RWPE1 (cell line): ENCODE results near the gene KLHL21.

Source experiments
- CTCF ChIA-PET: fragments of 350-600 bp; sonication (Branson Sonifier 250); formaldehyde crosslinking; extraction: SDS; loops from one replicate; lab custom pipeline; 2021; lab: Yijun Ruan, JAX
- POLR2A ChIA-PET: fragments of 400-600 bp; formaldehyde crosslinking; extraction: SDS; loops from one replicate; lab custom pipeline; 2020; ENCODE audit warnings: antibody characterized with exemption; ENCODE audit not compliant: low non-redundant PET; lab: Yijun Ruan, JAX
- DNase-seq: peaks from one replicate; pipeline ENCODE4 v3.0.0; 2012; ENCODE audit warnings: low spot score
- H3K27ac ChIP-seq: fragments of 450-650 bp; 2 replicates; pipeline ENCODE4 v1.5.1; 2017
- TF ChIP-seq, protein P1 (sequence below): fragments of 450-650 bp; conservative IDR thresholded peaks from 2 replicates; pipeline ENCODE4 v1.5.1; 2017; ENCODE audit warnings: low read depth, mild to moderate bottlenecking

Gene KLHL21

DNA sequence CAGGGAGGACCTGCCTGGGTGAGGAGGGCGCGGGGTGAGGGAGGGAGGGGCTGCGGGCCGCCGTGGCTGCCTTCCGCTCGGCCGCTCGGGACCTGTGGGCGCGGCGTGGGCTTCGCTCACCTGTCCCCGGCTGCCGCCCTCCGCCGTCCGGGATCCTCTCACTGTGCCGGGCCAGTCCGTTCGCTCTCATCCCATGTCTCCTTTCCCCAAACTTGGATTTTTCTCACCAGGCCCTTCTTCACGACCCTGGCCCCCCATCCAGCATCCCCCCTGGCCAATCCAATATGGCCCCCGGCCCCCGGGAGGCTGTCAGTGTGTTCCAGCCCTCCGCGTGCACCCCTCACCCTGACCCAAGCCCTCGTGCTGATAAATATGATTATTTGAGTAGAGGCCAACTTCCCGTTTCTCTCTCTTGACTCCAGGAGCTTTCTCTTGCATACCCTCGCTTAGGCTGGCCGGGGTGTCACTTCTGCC is 22.5 kb downstream of the KLHL21 start:
- ChIA-PET POLR2A (interaction anchor here (0.7 to 1.6 kb wide), 3 partner anchors 26 to 164 kb away, joined by 3 read pairs; partner anchors contain the start of gene NOL9), CTCF (interaction anchor here (0.6 to 0.7 kb wide), 2 partner anchors 478 to 1880 kb away, joined by 3 to 5 read pairs; no protein-coding TSS in a partner anchor)
- TF ChIP-seq, protein P1, sequence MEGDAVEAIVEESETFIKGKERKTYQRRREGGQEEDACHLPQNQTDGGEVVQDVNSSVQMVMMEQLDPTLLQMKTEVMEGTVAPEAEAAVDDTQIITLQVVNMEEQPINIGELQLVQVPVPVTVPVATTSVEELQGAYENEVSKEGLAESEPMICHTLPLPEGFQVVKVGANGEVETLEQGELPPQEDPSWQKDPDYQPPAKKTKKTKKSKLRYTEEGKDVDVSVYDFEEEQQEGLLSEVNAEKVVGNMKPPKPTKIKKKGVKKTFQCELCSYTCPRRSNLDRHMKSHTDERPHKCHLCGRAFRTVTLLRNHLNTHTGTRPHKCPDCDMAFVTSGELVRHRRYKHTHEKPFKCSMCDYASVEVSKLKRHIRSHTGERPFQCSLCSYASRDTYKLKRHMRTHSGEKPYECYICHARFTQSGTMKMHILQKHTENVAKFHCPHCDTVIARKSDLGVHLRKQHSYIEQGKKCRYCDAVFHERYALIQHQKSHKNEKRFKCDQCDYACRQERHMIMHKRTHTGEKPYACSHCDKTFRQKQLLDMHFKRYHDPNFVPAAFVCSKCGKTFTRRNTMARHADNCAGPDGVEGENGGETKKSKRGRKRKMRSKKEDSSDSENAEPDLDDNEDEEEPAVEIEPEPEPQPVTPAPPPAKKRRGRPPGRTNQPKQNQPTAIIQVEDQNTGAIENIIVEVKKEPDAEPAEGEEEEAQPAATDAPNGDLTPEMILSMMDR = no peak
- DNase-seq = peak; percentile 20
- peak overlapping the region; percentile 92 for H3K27ac ChIP-seq

DNA sequence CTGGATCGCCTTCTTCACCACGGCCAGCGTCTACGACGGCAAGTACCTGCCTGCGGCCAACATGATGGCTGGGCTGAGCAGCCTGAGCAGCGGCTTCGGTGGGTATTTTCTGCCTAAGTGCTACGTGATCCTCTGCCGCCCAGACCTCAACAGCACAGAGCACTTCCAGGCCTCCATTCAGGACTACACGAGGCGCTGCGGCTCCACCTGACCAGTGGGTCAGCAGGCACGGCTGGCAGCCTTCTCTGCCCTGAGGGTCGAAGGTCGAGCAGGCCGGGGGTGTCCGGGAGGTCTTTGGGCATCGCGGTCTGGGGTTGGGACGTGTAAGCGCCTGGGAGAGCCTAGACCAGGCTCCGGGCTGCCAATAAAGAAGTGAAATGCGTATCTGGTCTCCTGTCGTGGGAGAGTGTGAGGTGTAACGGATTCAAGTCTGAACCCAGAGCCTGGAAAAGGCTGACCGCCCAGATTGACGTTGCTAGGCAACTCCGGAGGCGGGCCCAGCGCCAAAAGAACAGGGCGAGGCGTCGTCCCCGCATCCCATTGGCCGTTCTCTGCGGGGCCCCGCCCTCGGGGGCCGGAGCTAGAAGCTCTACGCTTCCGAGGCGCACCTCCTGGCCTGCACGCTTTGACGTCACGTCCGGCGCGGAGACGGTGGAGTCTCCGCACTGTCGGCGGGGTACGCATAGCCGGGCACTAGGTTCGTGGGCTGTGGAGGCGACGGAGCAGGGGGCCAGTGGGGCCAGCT is 23.1 kb downstream of the KLHL21 start, which contains the start of gene ZBTB48:
Gene ZBTB48, plus strand, starts transcription at position 621 of the 745 bp plus-strand sequence. CDS start 616 bp downstream, outside the sequence.
- peak within 1 kb of the TSS; percentile 92 for H3K27ac ChIP-seq
- DNase-seq = peak; percentile 99
- ChIA-PET POLR2A (interaction anchor here (0.5 to 1.6 kb wide), 4 partner anchors 21 to 163 kb away, joined by 3 to 8 read pairs (median 3); partner anchors contain the start of gene NOL9), CTCF (no interaction called here)
- TF ChIP-seq, protein P1 = no peak

DNA sequence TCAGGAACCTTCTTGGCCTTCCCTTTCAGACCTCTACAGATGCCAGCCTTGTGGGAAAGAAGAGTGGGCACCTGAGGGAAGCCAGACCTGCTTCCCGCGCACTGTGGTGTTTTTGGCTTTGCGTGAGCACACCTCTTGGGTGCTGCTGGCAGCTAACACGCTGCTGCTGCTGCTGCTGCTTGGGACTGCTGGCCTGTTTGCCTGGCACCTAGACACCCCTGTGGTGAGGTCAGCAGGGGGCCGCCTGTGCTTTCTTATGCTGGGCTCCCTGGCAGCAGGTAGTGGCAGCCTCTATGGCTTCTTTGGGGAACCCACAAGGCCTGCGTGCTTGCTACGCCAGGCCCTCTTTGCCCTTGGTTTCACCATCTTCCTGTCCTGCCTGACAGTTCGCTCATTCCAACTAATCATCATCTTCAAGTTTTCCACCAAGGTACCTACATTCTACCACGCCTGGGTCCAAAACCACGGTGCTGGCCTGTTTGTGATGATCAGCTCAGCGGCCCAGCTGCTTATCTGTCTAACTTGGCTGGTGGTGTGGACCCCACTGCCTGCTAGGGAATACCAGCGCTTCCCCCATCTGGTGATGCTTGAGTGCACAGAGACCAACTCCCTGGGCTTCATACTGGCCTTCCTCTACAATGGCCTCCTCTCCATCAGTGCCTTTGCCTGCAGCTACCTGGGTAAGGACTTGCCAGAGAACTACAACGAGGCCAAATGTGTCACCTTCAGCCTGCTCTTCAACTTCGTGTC is 23.9 kb downstream of the KLHL21 start:
- no peak for DNase-seq
- TF ChIP-seq, protein P1 = no peak
- CTCF ChIA-PET = interaction anchor here (2.2 kb wide), 1 partner anchor 24 kb away, joined by 8 read pairs; the partner anchor contains the start of genes NOL9 and TAS1R1
- POLR2A ChIA-PET = no interaction called here
- H3K27ac ChIP-seq = peak overlapping the region; percentile 92

DNA sequence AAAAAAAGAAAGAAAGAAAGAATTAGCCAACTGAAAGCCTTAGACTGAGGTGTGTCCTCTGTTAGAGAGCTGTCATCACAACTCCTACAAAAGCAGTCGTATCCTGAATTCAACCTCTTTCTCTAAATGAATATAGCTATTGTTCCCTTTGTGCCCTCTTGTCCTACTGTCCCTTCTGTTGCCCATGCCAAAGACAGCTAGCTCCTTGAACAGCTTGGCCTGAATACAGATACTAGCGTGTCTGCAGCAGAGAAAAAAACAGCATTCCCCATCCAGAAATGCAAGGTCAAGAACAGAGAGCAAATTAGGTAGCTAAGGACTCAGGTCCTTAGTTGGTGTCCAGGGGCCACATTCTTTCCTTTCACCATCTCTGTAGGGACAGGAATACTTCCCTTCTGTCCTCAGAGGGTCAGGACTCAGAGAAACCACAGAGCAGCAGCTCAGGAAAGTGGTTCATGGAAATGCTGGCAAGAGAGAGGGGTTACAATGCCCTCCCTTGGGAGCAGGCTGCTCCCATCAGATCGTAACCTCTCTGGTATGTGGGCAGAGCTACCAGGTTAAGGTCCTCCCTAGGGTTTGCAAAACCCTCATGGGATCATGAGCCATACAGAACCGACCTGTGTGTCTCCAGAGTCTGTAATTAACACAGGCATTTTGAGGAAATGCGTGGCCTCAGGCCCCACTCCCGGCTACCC is 24.7 kb downstream of the KLHL21 start:
- POLR2A ChIA-PET = no interaction called here
- no peak overlapping the region for H3K27ac ChIP-seq
- TF ChIP-seq, protein P1 = no peak
- CTCF ChIA-PET = interaction anchor here (2.2 kb wide), 1 partner anchor 23 kb away, joined by 8 read pairs; the partner anchor contains the start of genes NOL9 and TAS1R1
- DNase-seq = no peak

DNA sequence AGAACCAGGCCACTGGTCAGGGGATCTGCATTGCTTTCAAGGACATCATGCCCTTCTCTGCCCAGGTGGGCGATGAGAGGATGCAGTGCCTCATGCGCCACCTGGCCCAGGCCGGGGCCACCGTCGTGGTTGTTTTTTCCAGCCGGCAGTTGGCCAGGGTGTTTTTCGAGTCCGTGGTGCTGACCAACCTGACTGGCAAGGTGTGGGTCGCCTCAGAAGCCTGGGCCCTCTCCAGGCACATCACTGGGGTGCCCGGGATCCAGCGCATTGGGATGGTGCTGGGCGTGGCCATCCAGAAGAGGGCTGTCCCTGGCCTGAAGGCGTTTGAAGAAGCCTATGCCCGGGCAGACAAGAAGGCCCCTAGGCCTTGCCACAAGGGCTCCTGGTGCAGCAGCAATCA is 27.9 kb downstream of the KLHL21 start:
- no peak overlapping the region for H3K27ac ChIP-seq
- CTCF ChIA-PET = no interaction called here
- TF ChIP-seq, protein P1 = no peak
- POLR2A ChIA-PET = no interaction called here
- no peak for DNase-seq
